H1 (cell line): ENCODE data around the gene RAB31. TPM values are rescaled to one million over a fixed set of nuclear protein-coding genes. Genes with fewer than 3 reads are reported as not detected.

Experiments
- CTCF ChIA-PET: fragments of 300-600 bp; sonication (Branson Sonifier 250); formaldehyde crosslinking; loops from one replicate; lab custom pipeline; 2021; ENCODE audit not compliant: partially characterized antibody; lab: Charles Lee
- POLR2A ChIA-PET: fragments of 300-600 bp; sonication (Branson Sonifier 250); formaldehyde crosslinking; loops from one replicate; lab custom pipeline; 2021; ENCODE audit warnings: inconsistent platforms; ENCODE audit not compliant: partially characterized antibody; lab: Charles Lee
- DNase-seq, 2 experiments: peaks; one replicate each; pipeline versions ENCODE4 v3.0.0 to v3.0.0-alpha.2; 2010 to 2022; ENCODE audit warnings: low spot score in 2 of 2, low read depth in 1 of 2, mixed read lengths in 1 of 2
- FAIRE-seq: peaks from 2 replicates; lab custom pipeline; 2011; peaks lifted over from hg19 to GRCh38; lab: Jason Lieb, UNC
- H2AFZ ChIP-seq: 2 replicates; pipeline ENCODE4 v1.8.1; 2012; ENCODE audit warnings: low read length, inconsistent platforms
- H2AK5ac ChIP-seq: 2 replicates; pipeline ENCODE4 v1.6.1; 2013; ENCODE audit warnings: low read depth, low read length
- H2BK120ac ChIP-seq: replicated peaks from 2 replicates; pipeline ENCODE3; 2013; ENCODE audit warnings: low read depth, low read length, inconsistent platforms
- H2BK12ac ChIP-seq: 2 replicates; pipeline ENCODE4 v1.6.1; 2013; ENCODE audit warnings: low read depth, low read length
- H2BK15ac ChIP-seq: 2 replicates; pipeline ENCODE4 v1.6.1; 2013; ENCODE audit warnings: low read length
- H2BK20ac ChIP-seq: 2 replicates; pipeline ENCODE4 v1.6.1; 2013; ENCODE audit warnings: low read length
- H2BK5ac ChIP-seq: 2 replicates; pipeline ENCODE4 v1.6.1; 2013; ENCODE audit warnings: low read depth, low read length
- H3K14ac ChIP-seq: 2 replicates; pipeline ENCODE4 v1.6.1; 2013; ENCODE audit warnings: inconsistent platforms; ENCODE audit not compliant: insufficient read length
- H3K18ac ChIP-seq: 2 replicates; pipeline ENCODE4 v1.6.1; 2013; ENCODE audit warnings: low read length; ENCODE audit errors: extremely low read depth
- H3K23ac ChIP-seq: 2 replicates; pipeline ENCODE4 v1.6.1; 2013; ENCODE audit warnings: inconsistent platforms; ENCODE audit not compliant: insufficient read length
- H3K23me2 ChIP-seq: 2 replicates; pipeline ENCODE4 v1.6.1; 2013; ENCODE audit warnings: low read depth, low read length
- H3K27ac ChIP-seq: 2 replicates; pipeline ENCODE4 v1.6.1; 2011; ENCODE audit warnings: low read depth, low read length, inconsistent platforms
- H3K27me3 ChIP-seq, 4 experiments: replicated peaks in 1 of 4; 1 replicate in 1 of 4; 2 replicates in 3 of 4; pipeline versions ENCODE4 v1.6.1 to v1.8.1; 2011 to 2013; ENCODE audit warnings: low read length in 3 of 4, mild to moderate bottlenecking in 3 of 4, inconsistent platforms in 2 of 4, mixed read lengths in 2 of 4, moderate library complexity in 1 of 4; ENCODE audit not compliant: control insufficient read depth in 3 of 4, insufficient read depth in 3 of 4; ENCODE audit errors: extremely low read depth in 1 of 4
- H3K36me3 ChIP-seq, 4 experiments: 2 replicates each; pipeline versions ENCODE4 v1.6.1 to v1.8.1; 2011 to 2013; ENCODE audit warnings: mild to moderate bottlenecking in 4 of 4, low read length in 3 of 4, moderate library complexity in 2 of 4, control low read depth in 1 of 4, inconsistent platforms in 1 of 4; ENCODE audit not compliant: insufficient read depth in 4 of 4, control insufficient read depth in 2 of 4
- H3K4ac ChIP-seq: replicated peaks from 2 replicates; pipeline ENCODE3; 2013; ENCODE audit warnings: low read length, low read depth, mixed read lengths, inconsistent platforms; ENCODE audit not compliant: insufficient read length
- H3K4me1 ChIP-seq, 4 experiments: replicated peaks in 1 of 4; 1 replicate in 1 of 4; 2 replicates in 3 of 4; pipeline versions ENCODE4 v1.6.1 to v1.8.1; 2011 to 2013; ENCODE audit warnings: low read length in 3 of 4, inconsistent platforms in 2 of 4, mixed read lengths in 1 of 4; ENCODE audit not compliant: insufficient read depth in 4 of 4, control insufficient read depth in 3 of 4
- H3K4me2 ChIP-seq, 2 experiments: 2 replicates each; pipeline versions ENCODE4 v1.6.1 to v1.8.1; 2011 to 2013; ENCODE audit warnings: low read depth in 2 of 2, low read length in 2 of 2, control low read depth in 1 of 2, inconsistent platforms in 1 of 2, mild to moderate bottlenecking in 1 of 2; ENCODE audit not compliant: insufficient read depth in 1 of 2
- H3K4me3 ChIP-seq, 4 experiments: fragments of 200-600, 300-600 bp in 1 of 4; sonication (generic), shearing (Covaris generic), sonication (Bioruptor Twin) in 1 of 4; 2 replicates each; pipeline versions ENCODE4 v1.5.1 to v1.8.1; 2011 to 2016; ENCODE audit warnings: low read length in 4 of 4, low read depth in 3 of 4, control low read depth in 2 of 4, inconsistent platforms in 2 of 4, mild to moderate bottlenecking in 2 of 4, mixed read lengths in 1 of 4, moderate library complexity in 1 of 4; ENCODE audit not compliant: insufficient read depth in 2 of 4; ENCODE audit errors: extremely low read depth in 1 of 4
- H3K56ac ChIP-seq: replicated peaks from 2 replicates; pipeline ENCODE3; 2013; ENCODE audit warnings: low read depth, mild to moderate bottlenecking, mixed read lengths, low read length, inconsistent platforms; ENCODE audit not compliant: insufficient read length
- H3K79me1 ChIP-seq: 2 replicates; pipeline ENCODE4 v1.6.1; 2013; ENCODE audit warnings: low read depth, low read length, control low read depth
- H3K79me2 ChIP-seq, 2 experiments: 2 replicates each; pipeline versions ENCODE4 v1.6.1 to v1.8.1; 2012 to 2013; ENCODE audit warnings: low read length in 2 of 2, mild to moderate bottlenecking in 2 of 2, inconsistent platforms in 1 of 2; ENCODE audit not compliant: insufficient read depth in 2 of 2, control insufficient read depth in 1 of 2
- H3K9ac ChIP-seq, 4 experiments: replicated peaks in 1 of 4; 1 replicate in 1 of 4; 2 replicates in 3 of 4; pipeline versions ENCODE4 v1.6.1 to v1.8.1; 2011 to 2013; ENCODE audit warnings: low read depth in 3 of 4, low read length in 3 of 4, control low read depth in 2 of 4, mild to moderate bottlenecking in 2 of 4, moderate library complexity in 2 of 4, inconsistent platforms in 1 of 4; ENCODE audit errors: extremely low read depth in 1 of 4
- H3K9me3 ChIP-seq, 2 experiments: 2 replicates each; pipeline versions ENCODE4 v1.6.1 to v1.8.1; 2012 to 2013; ENCODE audit warnings: mild to moderate bottlenecking in 2 of 2, moderate library complexity in 2 of 2, control low read depth in 1 of 2, inconsistent platforms in 1 of 2, low read depth in 1 of 2, low read length in 1 of 2, mixed read lengths in 1 of 2; ENCODE audit not compliant: insufficient read depth in 2 of 2
- H4K20me1 ChIP-seq, 2 experiments: replicated peaks in 1 of 2; 2 replicates each; pipeline versions ENCODE3 to v1.8.1; 2011 to 2013; ENCODE audit warnings: inconsistent platforms in 2 of 2, low read length in 2 of 2, mild to moderate bottlenecking in 1 of 2; ENCODE audit not compliant: insufficient read depth in 2 of 2, control insufficient read depth in 1 of 2
- H4K5ac ChIP-seq: 2 replicates; pipeline ENCODE4 v1.6.1; 2013; ENCODE audit warnings: low read length, low read depth, mixed read lengths, inconsistent platforms; ENCODE audit not compliant: insufficient read length
- H4K8ac ChIP-seq: 2 replicates; pipeline ENCODE4 v1.8.0; 2013; ENCODE audit warnings: mild to moderate bottlenecking, moderate library complexity, low read length, inconsistent platforms; ENCODE audit not compliant: insufficient read depth; ENCODE audit errors: extremely low read depth
- H4K91ac ChIP-seq: replicated peaks from 2 replicates; pipeline ENCODE3; 2013; ENCODE audit warnings: low read length, mixed read lengths, inconsistent platforms; ENCODE audit not compliant: insufficient read length
- BACH1 ChIP-seq: IDR thresholded peaks from 2 replicates; pipeline ENCODE4 v1.6.1; 2012; ENCODE audit warnings: low read length, improper control_type of control experiment
- CHD2 ChIP-seq: IDR thresholded peaks from 2 replicates; pipeline ENCODE4 v1.6.1; 2012; ENCODE audit warnings: low read length, improper control_type of control experiment
- CREB1 ChIP-seq: IDR thresholded peaks from 2 replicates; pipeline ENCODE4 v1.6.1; 2012; ENCODE audit warnings: inconsistent platforms
- JUND ChIP-seq: IDR thresholded peaks from 2 replicates; pipeline ENCODE4 v1.6.1; 2011; ENCODE audit warnings: mild to moderate bottlenecking, improper control_type of control experiment, low read length
- MAFK ChIP-seq: IDR thresholded peaks from 2 replicates; pipeline ENCODE4 v1.6.1; 2012; ENCODE audit warnings: low read depth, mild to moderate bottlenecking, improper control_type of control experiment, low read length
- NANOG ChIP-seq: IDR thresholded peaks from 2 replicates; pipeline ENCODE4 v1.6.1; 2011; ENCODE audit warnings: low read length, low read depth, mild to moderate bottlenecking, inconsistent platforms; ENCODE audit not compliant: insufficient read depth, poor library complexity, severe bottlenecking
- PHF8 ChIP-seq: fragments of 200-600 bp; sonication (generic); conservative IDR thresholded peaks from 2 replicates; pipeline ENCODE4 v1.7.1; 2012; ENCODE audit warnings: low read depth, mild to moderate bottlenecking, inconsistent platforms, low read length, moderate library complexity
- POLR2A ChIP-seq, 2 experiments: IDR thresholded peaks; 1 replicate in 1 of 2; 2 replicates in 1 of 2; pipeline ENCODE4 v1.6.1; 2011; ENCODE audit warnings: low read depth in 2 of 2, low read length in 2 of 2, mild to moderate bottlenecking in 2 of 2; ENCODE audit errors: control extremely low read depth in 1 of 2
- SIRT6 ChIP-seq: IDR thresholded peaks from one replicate; pipeline ENCODE4 v1.7.1; 2012; ENCODE audit warnings: low read length, inconsistent platforms
- YY1 ChIP-seq: IDR thresholded peaks from 2 replicates; pipeline ENCODE4 v1.6.1; 2011; ENCODE audit warnings: low read depth, mild to moderate bottlenecking, low read length
- WGBS, 2 experiments: shearing (Covaris generic) in 1 of 2; methylation state at CpG; one replicate each; pipeline versions ENCODE4 v1.1.6 to v1.1.7; 2013 to 2015; ENCODE audit warnings: low lambda C conversion rate in 2 of 2, mixed read lengths in 2 of 2, inconsistent platforms in 1 of 2, low coverage in 1 of 2, missing lambda C conversion rate in 1 of 2; ENCODE audit not compliant: insufficient replicate concordance in 2 of 2, insufficient coverage in 1 of 2, insufficient read length in 1 of 2; ENCODE audit errors: extremely low coverage in 1 of 2, missing lambda C conversion rate in 1 of 2; 5-methylcytosine and 5-hydroxymethylcytosine counted together
- polyA plus RNA-seq, 7 experiments: library from polyadenylated mRNA; depleted of rRNA in 3 of 7; stranded (reverse) in 5 of 7; unstranded in 2 of 7; fragments of >200 nt in 5 of 7; fragments of 200-250 nt in 2 of 7; gene quantifications; 1 replicate in 5 of 7; 2 replicates in 1 of 7; 4 replicates in 1 of 7; pipeline versions ENCODE4 v1.2.1 to v1.2.3, GENCODE V29; 2011 to 2013; ENCODE audit warnings: missing spikeins in 2 of 7, mixed read lengths in 2 of 7
- total RNA-seq: library from RNA; stranded (reverse); fragmentation: NEBNext Ultra II Directional; extraction: Animal tissue kit (Norgen Biotek cat#: 25700); gene quantifications from 2 replicates; pipeline ENCODE4 v1.2.1, GENCODE V29; 2021
- TF ChIP-seq, protein P1 (sequence below), 3 experiments: IDR thresholded peaks; 1 replicate in 2 of 3; 2 replicates in 1 of 3; pipeline versions ENCODE4 v1.5.1 to v1.6.1; 2011; ENCODE audit warnings: low read length in 3 of 3, mild to moderate bottlenecking in 3 of 3, inconsistent platforms in 2 of 3, low read depth in 1 of 3, moderate library complexity in 1 of 3; ENCODE audit not compliant: insufficient read depth in 1 of 3; ENCODE audit errors: control extremely low read depth in 1 of 3
- TF ChIP-seq, protein P2 (sequence below): IDR thresholded peaks from 2 replicates; pipeline ENCODE4 v1.6.1; 2012; ENCODE audit warnings: inconsistent platforms

RAB31 gene
- total and polyA plus RNA-seq, 2 of the 8 experiments (the other 6 are each of a cell fraction or from before 2014, with no cell fraction given), result 15.2 to 40.9 TPM

DNA sequence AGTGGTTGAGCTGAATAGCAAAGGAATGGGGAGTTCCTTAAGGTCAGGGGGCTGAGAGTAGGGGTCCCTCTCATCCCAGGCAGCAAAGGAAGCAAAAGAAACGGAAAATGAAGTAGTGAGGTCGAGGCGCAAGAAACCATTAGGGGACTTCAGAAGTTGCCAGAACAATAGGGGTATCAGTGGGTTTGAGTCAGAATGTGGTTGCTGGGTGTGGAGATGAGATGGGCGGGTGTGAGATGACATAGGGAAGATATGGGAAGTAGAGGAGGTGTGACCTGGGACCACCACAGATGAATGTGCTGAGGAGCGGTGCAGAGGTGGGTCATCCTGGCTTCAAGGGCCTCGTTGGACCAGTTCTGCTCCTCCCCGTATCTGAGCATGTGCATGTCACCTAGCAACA, 192.6 kb downstream of the RAB31 start:
- Histone ChIP-seq H3K56ac (no peak overlapping the region), H3K4me1 (peaks cover 0 to 5% (median 2%) of the 10 kb centered on the region in 4 experiments; a peak in 2 of 7 replicates), H3K27ac (no peak overlapping the region), H3K14ac (no peak overlapping the region), H3K18ac (no peak overlapping the region), H3K79me1 (no peaks in the 10 kb centered on the region), H2AK5ac (no peak overlapping the region), H4K20me1 (no peaks in the 10 kb centered on the region), H3K4ac (no peak overlapping the region), H2BK20ac (no peak overlapping the region), H3K9ac (no peak overlapping the region), H3K4me2 (no peak overlapping the region; a peak in 1 of 4 replicates), H3K9me3 (no peaks in the 10 kb centered on the region), H3K79me2 (no peaks in the 10 kb centered on the region), H4K8ac (no peak overlapping the region), H3K23ac (no peak overlapping the region), H2AFZ (no peak overlapping the region), H2BK5ac (no peak overlapping the region), H3K23me2 (no peaks in the 10 kb centered on the region), H4K91ac (no peak overlapping the region), H3K4me3 (no peak overlapping the region), H2BK120ac (no peak overlapping the region), H2BK12ac (no peak overlapping the region), H4K5ac (no peak overlapping the region), H3K27me3 (no peaks in the 10 kb centered on the region), H3K36me3 (no peaks in the 10 kb centered on the region), H2BK15ac (no peak overlapping the region; the same call in 1 of the 2 replicates)
- FAIRE-seq (no peak), DNase-seq (no peak)
- POLR2A ChIA-PET, result interaction anchor here (0.6 kb wide), 2 partner anchors 11 to 75 kb away, joined by 3 read pairs; no protein-coding TSS in a partner anchor
- CTCF ChIA-PET, result no interaction called here
- WGBS, 2 experiments, result 85% methylated on average over 7 of the region's 7 CpGs; no CpG with 5 or more reads in 1 of the 2 experiments
- TF ChIP-seq CHD2, result no peak
- TF ChIP-seq SIRT6, result no peak
- no peak for TF ChIP-seq BACH1
- TF ChIP-seq, protein P1, sequence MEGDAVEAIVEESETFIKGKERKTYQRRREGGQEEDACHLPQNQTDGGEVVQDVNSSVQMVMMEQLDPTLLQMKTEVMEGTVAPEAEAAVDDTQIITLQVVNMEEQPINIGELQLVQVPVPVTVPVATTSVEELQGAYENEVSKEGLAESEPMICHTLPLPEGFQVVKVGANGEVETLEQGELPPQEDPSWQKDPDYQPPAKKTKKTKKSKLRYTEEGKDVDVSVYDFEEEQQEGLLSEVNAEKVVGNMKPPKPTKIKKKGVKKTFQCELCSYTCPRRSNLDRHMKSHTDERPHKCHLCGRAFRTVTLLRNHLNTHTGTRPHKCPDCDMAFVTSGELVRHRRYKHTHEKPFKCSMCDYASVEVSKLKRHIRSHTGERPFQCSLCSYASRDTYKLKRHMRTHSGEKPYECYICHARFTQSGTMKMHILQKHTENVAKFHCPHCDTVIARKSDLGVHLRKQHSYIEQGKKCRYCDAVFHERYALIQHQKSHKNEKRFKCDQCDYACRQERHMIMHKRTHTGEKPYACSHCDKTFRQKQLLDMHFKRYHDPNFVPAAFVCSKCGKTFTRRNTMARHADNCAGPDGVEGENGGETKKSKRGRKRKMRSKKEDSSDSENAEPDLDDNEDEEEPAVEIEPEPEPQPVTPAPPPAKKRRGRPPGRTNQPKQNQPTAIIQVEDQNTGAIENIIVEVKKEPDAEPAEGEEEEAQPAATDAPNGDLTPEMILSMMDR (IDR thresholded peaks at IDR 0.05; ENCODE audit: control extremely low read depth in 1 of 3, insufficient read depth in 1 of 3, low read depth in 1 of 3, low read length in 3 of 3), result no peak
- TF ChIP-seq CREB1, result no peak
- TF ChIP-seq, protein P2, sequence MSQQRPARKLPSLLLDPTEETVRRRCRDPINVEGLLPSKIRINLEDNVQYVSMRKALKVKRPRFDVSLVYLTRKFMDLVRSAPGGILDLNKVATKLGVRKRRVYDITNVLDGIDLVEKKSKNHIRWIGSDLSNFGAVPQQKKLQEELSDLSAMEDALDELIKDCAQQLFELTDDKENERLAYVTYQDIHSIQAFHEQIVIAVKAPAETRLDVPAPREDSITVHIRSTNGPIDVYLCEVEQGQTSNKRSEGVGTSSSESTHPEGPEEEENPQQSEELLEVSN, result no peak
- no peak for TF ChIP-seq MAFK
- TF ChIP-seq PHF8, result no peak
- no peak for TF ChIP-seq NANOG
- no peak for TF ChIP-seq YY1
- no peak for TF ChIP-seq POLR2A (IDR thresholded peaks at IDR 0.05; ENCODE audit: control extremely low read depth in 1 of 2, low read depth in 2 of 2, low read length in 2 of 2)
- TF ChIP-seq JUND, result no peak
